Suprapubic skin (tissue), 4 donors: Measurements from ENCODE around the gene COPG2.

ENCODE experiments used
- CTCF ChIP-seq, 2 donors: fragments of 200-600 bp in 1 of 2; fragments of 450-650 bp in 1 of 2; sonication (generic) in 1 of 2; IDR thresholded peaks; one replicate each; pipeline ENCODE4 v1.5.1; 2016 to 2019; ENCODE audit warnings: antibody characterized with exemption in 2 of 2, mild to moderate bottlenecking in 1 of 2, moderate library complexity in 1 of 2
- POLR2A ChIP-seq, 2 donors: fragments of 450-650 bp; IDR thresholded peaks; one replicate each; pipeline ENCODE4 v1.6.1; 2017; ENCODE audit warnings: antibody characterized with exemption in 2 of 2, mild to moderate bottlenecking in 2 of 2, moderate library complexity in 2 of 2
- POLR2AphosphoS5 ChIP-seq, 3 donors: sonication (generic); formaldehyde crosslinking; IDR thresholded peaks; one replicate each; pipeline ENCODE4 v1.6.1; 2017; ENCODE audit warnings: antibody characterized with exemption in 3 of 3

GRCh38 chr7:130468612-130469011 lies 199.9 kb downstream of the COPG2 start:
- no peak for TF ChIP-seq CTCF (IDR thresholded peaks at IDR 0.05)
- no peak for TF ChIP-seq POLR2AphosphoS5 (IDR thresholded peaks at IDR 0.05)
- no peak for TF ChIP-seq POLR2A (IDR thresholded peaks at IDR 0.05)
